ENCODE data around the gene SF3B4.
"Not testable (repeated sequence)": the region's sequence is repeated elsewhere in the genome, so short reads cannot be mapped to it uniquely, and the experiment has no call there.

The SF3B4 gene

DNA sequence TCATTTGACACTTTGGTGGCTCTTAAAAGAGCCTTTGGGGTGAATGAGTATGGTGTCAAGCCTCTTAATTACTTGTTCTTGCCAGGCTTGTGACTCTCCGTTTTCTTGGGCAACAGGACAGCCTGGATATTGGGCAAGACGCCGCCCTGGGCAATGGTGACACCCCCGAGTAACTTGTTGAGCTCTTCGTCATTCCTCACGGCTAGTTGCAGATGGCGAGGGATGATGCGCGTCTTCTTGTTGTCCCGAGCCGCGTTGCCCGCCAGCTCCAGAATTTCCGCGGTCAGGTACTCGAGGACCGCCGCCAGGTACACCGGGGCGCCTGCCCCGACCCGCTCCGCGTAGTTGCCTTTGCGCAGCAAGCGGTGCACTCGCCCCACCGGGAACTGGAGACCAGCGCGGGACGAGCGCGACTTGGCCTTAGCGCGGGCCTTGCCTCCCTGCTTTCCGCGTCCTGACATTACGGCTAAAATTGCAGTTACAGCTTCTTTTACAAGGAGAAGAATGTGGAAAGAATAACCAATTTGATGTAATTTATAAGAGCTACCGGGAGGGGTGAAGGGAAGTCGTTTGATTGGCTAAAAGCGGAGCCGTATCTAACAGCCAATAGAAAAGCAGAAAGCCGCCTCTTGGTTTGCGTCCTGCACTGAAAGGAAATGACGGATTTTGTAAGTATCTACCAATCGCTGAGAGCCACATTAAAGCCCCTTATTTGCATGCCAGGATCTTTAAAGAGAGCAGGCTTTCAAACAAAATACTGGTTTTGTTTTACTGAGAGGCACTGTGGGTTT is 40.0 kb downstream of the SF3B4 start:
- H3K9ac ChIP-seq (ENCODE audit: low read length): peak overlapping the region; percentile 96
- no peaks in the 10 kb centered on the region for H3K27me3 ChIP-seq (ENCODE audit: insufficient read depth, low read length)
- no peaks in the 10 kb centered on the region for H3K36me3 ChIP-seq (ENCODE audit: insufficient read depth, low read length)
- peaks cover 31% of the 10 kb centered on the region for H3K4me1 ChIP-seq (ENCODE audit: insufficient read depth, low read length, severe bottlenecking)
- TF ChIP-seq, protein P1, sequence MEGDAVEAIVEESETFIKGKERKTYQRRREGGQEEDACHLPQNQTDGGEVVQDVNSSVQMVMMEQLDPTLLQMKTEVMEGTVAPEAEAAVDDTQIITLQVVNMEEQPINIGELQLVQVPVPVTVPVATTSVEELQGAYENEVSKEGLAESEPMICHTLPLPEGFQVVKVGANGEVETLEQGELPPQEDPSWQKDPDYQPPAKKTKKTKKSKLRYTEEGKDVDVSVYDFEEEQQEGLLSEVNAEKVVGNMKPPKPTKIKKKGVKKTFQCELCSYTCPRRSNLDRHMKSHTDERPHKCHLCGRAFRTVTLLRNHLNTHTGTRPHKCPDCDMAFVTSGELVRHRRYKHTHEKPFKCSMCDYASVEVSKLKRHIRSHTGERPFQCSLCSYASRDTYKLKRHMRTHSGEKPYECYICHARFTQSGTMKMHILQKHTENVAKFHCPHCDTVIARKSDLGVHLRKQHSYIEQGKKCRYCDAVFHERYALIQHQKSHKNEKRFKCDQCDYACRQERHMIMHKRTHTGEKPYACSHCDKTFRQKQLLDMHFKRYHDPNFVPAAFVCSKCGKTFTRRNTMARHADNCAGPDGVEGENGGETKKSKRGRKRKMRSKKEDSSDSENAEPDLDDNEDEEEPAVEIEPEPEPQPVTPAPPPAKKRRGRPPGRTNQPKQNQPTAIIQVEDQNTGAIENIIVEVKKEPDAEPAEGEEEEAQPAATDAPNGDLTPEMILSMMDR (IDR thresholded peaks at IDR 0.05; ENCODE audit: low read length): no peak
- no peak for TF ChIP-seq EZH2 (IDR thresholded peaks at IDR 0.05; ENCODE audit: borderline replicate concordance, low read length)
- no peaks in the 10 kb centered on the region for H3K9me2 ChIP-seq (ENCODE audit: low read depth, low read length)
- peaks cover 8% of the 10 kb centered on the region for H3F3A ChIP-seq (ENCODE audit: insufficient read depth, low read length)
- H3K9me3 ChIP-seq (ENCODE audit: low read length): no peaks in the 10 kb centered on the region
- H3K27ac ChIP-seq (ENCODE audit: low read depth, low read length, poor library complexity, severe bottlenecking): peak overlapping the region; percentile 99
- H4K20me1 ChIP-seq (ENCODE audit: insufficient read depth, low read length): no peaks in the 10 kb centered on the region
- H3K79me2 ChIP-seq (ENCODE audit: insufficient read depth, low read length): no peaks in the 10 kb centered on the region
- H3K4me3 ChIP-seq (ENCODE audit: low read depth, low read length, poor library complexity, severe bottlenecking): peak overlapping the region; percentile 73
- peak overlapping the region; percentile 84 for H3K4me2 ChIP-seq (ENCODE audit: low read length)
- no peak overlapping the region for H2AFZ ChIP-seq (ENCODE audit: low read length)

DNA sequence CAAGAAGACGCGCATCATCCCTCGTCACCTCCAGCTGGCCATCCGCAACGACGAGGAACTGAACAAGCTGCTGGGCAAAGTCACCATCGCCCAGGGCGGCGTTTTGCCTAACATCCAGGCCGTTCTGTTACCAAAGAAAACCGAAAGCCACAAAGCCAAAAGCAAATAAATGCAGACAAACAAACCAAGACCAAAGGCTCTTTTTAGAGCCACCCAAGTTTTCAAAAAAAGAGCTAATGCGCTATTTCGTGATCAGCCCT is 40.5 kb downstream of the SF3B4 start:
- peak overlapping the region; percentile 73 for H3K4me3 ChIP-seq (ENCODE audit: low read depth, low read length, poor library complexity, severe bottlenecking)
- H3K4me2 ChIP-seq (ENCODE audit: low read length): peak overlapping the region; percentile 84
- H3K27me3 ChIP-seq (ENCODE audit: insufficient read depth, low read length); H3K9me2 ChIP-seq (ENCODE audit: low read depth, low read length); H2AFZ ChIP-seq (ENCODE audit: low read length); H4K20me1 ChIP-seq (ENCODE audit: insufficient read depth, low read length); H3F3A ChIP-seq (ENCODE audit: insufficient read depth, low read length); H3K36me3 ChIP-seq (ENCODE audit: insufficient read depth, low read length); H3K79me2 ChIP-seq (ENCODE audit: insufficient read depth, low read length); H3K9me3 ChIP-seq (ENCODE audit: low read length): not testable (repeated sequence)
- H3K9ac ChIP-seq (ENCODE audit: low read length): peak overlapping the region; percentile 96
- peaks cover 31% of the 10 kb centered on the region for H3K4me1 ChIP-seq (ENCODE audit: insufficient read depth, low read length, severe bottlenecking)
- peak overlapping the region; percentile 99 for H3K27ac ChIP-seq (ENCODE audit: low read depth, low read length, poor library complexity, severe bottlenecking)

DNA sequence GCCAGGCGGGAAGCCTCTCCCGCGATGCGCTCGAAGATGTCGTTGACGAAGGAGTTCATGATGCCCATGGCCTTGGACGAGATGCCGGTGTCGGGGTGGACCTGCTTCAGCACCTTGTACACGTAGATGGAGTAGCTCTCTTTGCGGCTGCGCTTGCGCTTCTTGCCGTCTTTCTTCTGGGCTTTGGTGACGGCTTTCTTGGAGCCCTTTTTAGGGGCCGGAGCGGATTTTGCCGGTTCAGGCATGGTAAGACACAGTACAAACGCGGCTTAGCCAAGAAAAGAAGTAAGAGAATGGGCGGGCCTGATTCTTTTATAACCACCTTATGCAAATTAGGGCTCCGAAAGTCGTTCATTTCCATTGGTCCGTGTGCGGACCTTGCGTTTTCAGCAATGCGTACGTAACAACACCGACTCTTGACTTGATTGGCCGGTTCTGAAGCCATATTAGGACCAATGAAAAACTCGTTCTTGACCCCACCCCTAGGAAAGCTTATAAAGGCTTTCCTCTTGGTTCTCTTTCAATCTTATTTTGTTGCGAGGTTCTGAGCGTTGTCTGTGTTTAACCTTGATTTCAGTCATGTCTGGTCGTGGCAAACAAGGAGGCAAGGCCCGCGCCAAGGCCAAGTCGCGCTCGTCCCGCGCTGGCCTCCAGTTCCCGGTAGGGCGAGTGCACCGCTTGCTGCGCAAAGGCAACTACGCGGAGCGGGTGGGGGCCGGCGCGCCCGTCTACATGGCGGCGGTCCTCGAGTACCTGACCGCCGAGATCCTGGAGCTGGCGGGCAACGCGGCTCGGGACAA is 41.0 kb downstream of the SF3B4 start:
- H3K79me2 ChIP-seq (ENCODE audit: insufficient read depth, low read length): no peaks in the 10 kb centered on the region
- H4K20me1 ChIP-seq (ENCODE audit: insufficient read depth, low read length): no peaks in the 10 kb centered on the region
- peak overlapping the region; percentile 96 for H3K9ac ChIP-seq (ENCODE audit: low read length)
- no peaks in the 10 kb centered on the region for H3K27me3 ChIP-seq (ENCODE audit: insufficient read depth, low read length)
- no peaks in the 10 kb centered on the region for H3K9me2 ChIP-seq (ENCODE audit: low read depth, low read length)
- H3K36me3 ChIP-seq (ENCODE audit: insufficient read depth, low read length): no peaks in the 10 kb centered on the region
- no peak overlapping the region for H2AFZ ChIP-seq (ENCODE audit: low read length)
- H3F3A ChIP-seq (ENCODE audit: insufficient read depth, low read length): peaks cover 8% of the 10 kb centered on the region
- peak overlapping the region; percentile 98 for H3K4me2 ChIP-seq (ENCODE audit: low read length)
- peak overlapping the region; percentile 73 for H3K4me3 ChIP-seq (ENCODE audit: low read depth, low read length, poor library complexity, severe bottlenecking)
- H3K9me3 ChIP-seq (ENCODE audit: low read length): no peaks in the 10 kb centered on the region
- peak overlapping the region; percentile 99 for H3K27ac ChIP-seq (ENCODE audit: low read depth, low read length, poor library complexity, severe bottlenecking)
- H3K4me1 ChIP-seq (ENCODE audit: insufficient read depth, low read length, severe bottlenecking): peaks cover 31% of the 10 kb centered on the region
- no peak for TF ChIP-seq EZH2 (IDR thresholded peaks at IDR 0.05; ENCODE audit: borderline replicate concordance, low read length)
- TF ChIP-seq, protein P1 (IDR thresholded peaks at IDR 0.05; ENCODE audit: low read length): no peak

DNA sequence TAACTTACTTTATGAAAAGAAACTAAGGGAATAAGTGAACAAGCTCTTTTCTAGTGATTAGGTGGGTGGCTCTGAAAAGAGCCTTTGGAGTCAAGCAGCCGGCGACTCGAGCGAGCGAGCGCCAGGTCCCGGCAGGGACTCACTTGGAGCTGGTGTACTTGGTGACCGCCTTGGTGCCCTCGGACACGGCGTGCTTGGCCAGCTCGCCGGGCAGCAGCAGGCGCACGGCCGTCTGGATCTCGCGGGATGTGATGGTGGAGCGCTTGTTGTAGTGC is 41.5 kb downstream of the SF3B4 start:
- H2AFZ ChIP-seq (ENCODE audit: low read length); H3K9me2 ChIP-seq (ENCODE audit: low read depth, low read length); H3K9me3 ChIP-seq (ENCODE audit: low read length); H3K36me3 ChIP-seq (ENCODE audit: insufficient read depth, low read length); H3K27me3 ChIP-seq (ENCODE audit: insufficient read depth, low read length); H4K20me1 ChIP-seq (ENCODE audit: insufficient read depth, low read length); H3K79me2 ChIP-seq (ENCODE audit: insufficient read depth, low read length); H3F3A ChIP-seq (ENCODE audit: insufficient read depth, low read length): not testable (repeated sequence)
- peak overlapping the region; percentile 98 for H3K4me2 ChIP-seq (ENCODE audit: low read length)
- H3K9ac ChIP-seq (ENCODE audit: low read length): peak overlapping the region; percentile 95
- peaks cover 31% of the 10 kb centered on the region for H3K4me1 ChIP-seq (ENCODE audit: insufficient read depth, low read length, severe bottlenecking)
- H3K27ac ChIP-seq (ENCODE audit: low read depth, low read length, poor library complexity, severe bottlenecking): peak overlapping the region; percentile 99
- peak overlapping the region; percentile 73 for H3K4me3 ChIP-seq (ENCODE audit: low read depth, low read length, poor library complexity, severe bottlenecking)

Measured in OCI-LY1 (cell line).